Activated naive CD4-positive, alpha-beta T cell treated with anti-CD3 and anti-CD28 coated beads, Interleukin-2, amount 50 U/mL, for 24 hours (primary cell): ENCODE data around the gene LCA5.

Source experiments
- H3K27ac Mint-ChIP-seq: one replicate; pipeline ENCODE4 v1.8.0; 2021; ENCODE audit warnings: mild to moderate bottlenecking, mixed read lengths
- H3K27me3 Mint-ChIP-seq: one replicate; pipeline ENCODE4 v1.8.0; 2021; ENCODE audit warnings: mixed read lengths
- H3K36me3 Mint-ChIP-seq: one replicate; pipeline ENCODE4 v1.8.0; 2021; ENCODE audit warnings: mixed read lengths
- H3K4me1 Mint-ChIP-seq: one replicate; pipeline ENCODE4 v1.8.0; 2021; ENCODE audit warnings: mixed read lengths
- H3K4me3 Mint-ChIP-seq: one replicate; pipeline ENCODE4 v1.8.0; 2021; ENCODE audit warnings: mild to moderate bottlenecking, mixed read lengths
- H3K9me3 Mint-ChIP-seq: one replicate; pipeline ENCODE4 v1.8.0; 2021; ENCODE audit warnings: mixed read lengths

The LCA5 gene

GRCh38 chr6:79512014-79512413 is 25.2 kb downstream of the LCA5 start:
- H3K36me3 Mint-ChIP-seq: no peaks in the 10 kb centered on the region
- no peak overlapping the region for H3K27ac Mint-ChIP-seq
- H3K9me3 Mint-ChIP-seq: no peaks in the 10 kb centered on the region
- no peak overlapping the region for H3K4me3 Mint-ChIP-seq
- H3K27me3 Mint-ChIP-seq: no peaks in the 10 kb centered on the region
- no peaks in the 10 kb centered on the region for H3K4me1 Mint-ChIP-seq

- Mint-ChIP-seq H3K4me1 (no peaks in the 10 kb centered on the region), H3K4me3 (no peak overlapping the region), H3K9me3 (no peaks in the 10 kb centered on the region)
Measured at GRCh38 chr6:79510707-79511106, 26.5 kb downstream of the LCA5 start.

GRCh38 chr6:79506251-79506650 is 31.0 kb downstream of the LCA5 start:
- H3K4me1 Mint-ChIP-seq: no peaks in the 10 kb centered on the region
- H3K27me3 Mint-ChIP-seq: no peaks in the 10 kb centered on the region
- H3K36me3 Mint-ChIP-seq: no peaks in the 10 kb centered on the region
- H3K4me3 Mint-ChIP-seq: no peak overlapping the region
- H3K27ac Mint-ChIP-seq: no peak overlapping the region
- no peaks in the 10 kb centered on the region for H3K9me3 Mint-ChIP-seq

More at GRCh38 chr6:79510707-79511106, 26.5 kb downstream of the LCA5 start:
- Mint-ChIP-seq H3K27ac (no peak overlapping the region), H3K36me3 (no peaks in the 10 kb centered on the region), H3K27me3 (no peaks in the 10 kb centered on the region)

- no peaks in the 10 kb centered on the region for H3K4me1 Mint-ChIP-seq
- no peaks in the 10 kb centered on the region for H3K36me3 Mint-ChIP-seq
- no peak overlapping the region for H3K4me3 Mint-ChIP-seq
- H3K9me3 Mint-ChIP-seq: no peaks in the 10 kb centered on the region
- H3K27ac Mint-ChIP-seq: no peak overlapping the region
- no peaks in the 10 kb centered on the region for H3K27me3 Mint-ChIP-seq
Measured at GRCh38 chr6:79504372-79504771, 32.9 kb downstream of the LCA5 start.

GRCh38 chr6:79498842-79499241 is 38.4 kb downstream of the LCA5 start:
- no peaks in the 10 kb centered on the region for H3K4me1 Mint-ChIP-seq
- no peaks in the 10 kb centered on the region for H3K9me3 Mint-ChIP-seq
- H3K27me3 Mint-ChIP-seq: peaks cover 1% of the 10 kb centered on the region
- H3K36me3 Mint-ChIP-seq: no peaks in the 10 kb centered on the region
- no peak overlapping the region for H3K27ac Mint-ChIP-seq
- H3K4me3 Mint-ChIP-seq: no peak overlapping the region

GRCh38 chr6:79495246-79495645 is 42.0 kb downstream of the LCA5 start:
- H3K27ac Mint-ChIP-seq: no peak overlapping the region
- no peaks in the 10 kb centered on the region for H3K9me3 Mint-ChIP-seq
- no peaks in the 10 kb centered on the region for H3K36me3 Mint-ChIP-seq
- no peaks in the 10 kb centered on the region for H3K4me1 Mint-ChIP-seq
- no peak overlapping the region for H3K4me3 Mint-ChIP-seq
- peaks cover 1% of the 10 kb centered on the region for H3K27me3 Mint-ChIP-seq

GRCh38 chr6:79494841-79495240 is 42.4 kb downstream of the LCA5 start:
- H3K4me3 Mint-ChIP-seq: no peak overlapping the region
- H3K36me3 Mint-ChIP-seq: no peaks in the 10 kb centered on the region
- H3K9me3 Mint-ChIP-seq: no peaks in the 10 kb centered on the region
- H3K27me3 Mint-ChIP-seq: peaks cover 1% of the 10 kb centered on the region
- no peaks in the 10 kb centered on the region for H3K4me1 Mint-ChIP-seq
- H3K27ac Mint-ChIP-seq: no peak overlapping the region

GRCh38 chr6:79470728-79471127 is 66.5 kb downstream of the LCA5 start:
- Mint-ChIP-seq H3K27me3 (peaks cover 6% of the 10 kb centered on the region), H3K4me1 (no peaks in the 10 kb centered on the region), H3K4me3 (no peak overlapping the region), H3K27ac (no peak overlapping the region), H3K9me3 (no peaks in the 10 kb centered on the region), H3K36me3 (no peaks in the 10 kb centered on the region)

- Mint-ChIP-seq H3K9me3 (no peaks in the 10 kb centered on the region), H3K27me3 (peaks cover 8% of the 10 kb centered on the region), H3K27ac (no peak overlapping the region), H3K4me3 (no peak overlapping the region), H3K4me1 (no peaks in the 10 kb centered on the region), H3K36me3 (no peaks in the 10 kb centered on the region)
Measured at GRCh38 chr6:79469376-79470246, 67.6 kb downstream of the LCA5 start.

GRCh38 chr6:79468587-79468986 is 68.6 kb downstream of the LCA5 start:
- H3K4me3 Mint-ChIP-seq: no peak overlapping the region
- no peak overlapping the region for H3K27ac Mint-ChIP-seq
- peaks cover 8% of the 10 kb centered on the region for H3K27me3 Mint-ChIP-seq
- no peaks in the 10 kb centered on the region for H3K36me3 Mint-ChIP-seq
- H3K4me1 Mint-ChIP-seq: no peaks in the 10 kb centered on the region
- no peaks in the 10 kb centered on the region for H3K9me3 Mint-ChIP-seq

GRCh38 chr6:79468116-79468515 is 69.1 kb downstream of the LCA5 start:
- Mint-ChIP-seq H3K9me3 (no peaks in the 10 kb centered on the region), H3K27me3 (peaks cover 8% of the 10 kb centered on the region), H3K36me3 (no peaks in the 10 kb centered on the region), H3K27ac (no peak overlapping the region), H3K4me1 (no peaks in the 10 kb centered on the region), H3K4me3 (no peak overlapping the region)

- Mint-ChIP-seq H3K27ac (no peak overlapping the region), H3K9me3 (no peaks in the 10 kb centered on the region), H3K4me3 (no peak overlapping the region), H3K36me3 (no peaks in the 10 kb centered on the region), H3K27me3 (peaks cover 8% of the 10 kb centered on the region), H3K4me1 (no peaks in the 10 kb centered on the region)
Measured at GRCh38 chr6:79467716-79468115, 69.5 kb downstream of the LCA5 start.

- Mint-ChIP-seq H3K27ac (no peak overlapping the region), H3K36me3 (no peaks in the 10 kb centered on the region)
Measured at GRCh38 chr6:79466207-79466834, 70.9 kb downstream of the LCA5 start.

GRCh38 chr6:79465381-79465780 is 71.8 kb downstream of the LCA5 start:
- H3K9me3 Mint-ChIP-seq: no peaks in the 10 kb centered on the region

More at GRCh38 chr6:79466207-79466834, 70.9 kb downstream of the LCA5 start:
- no peaks in the 10 kb centered on the region for H3K9me3 Mint-ChIP-seq
- H3K4me1 Mint-ChIP-seq: no peaks in the 10 kb centered on the region
- no peak overlapping the region for H3K4me3 Mint-ChIP-seq
- peaks cover 10% of the 10 kb centered on the region for H3K27me3 Mint-ChIP-seq

GRCh38 chr6:79463621-79464050 is 73.6 kb downstream of the LCA5 start:
- Mint-ChIP-seq H3K4me1 (no peaks in the 10 kb centered on the region), H3K27ac (no peak overlapping the region), H3K27me3 (peaks cover 11% of the 10 kb centered on the region), H3K36me3 (no peaks in the 10 kb centered on the region), H3K4me3 (no peak overlapping the region), H3K9me3 (no peaks in the 10 kb centered on the region)

More at GRCh38 chr6:79465381-79465780, 71.8 kb downstream of the LCA5 start:
- Mint-ChIP-seq H3K36me3 (no peaks in the 10 kb centered on the region), H3K27ac (no peak overlapping the region), H3K4me1 (no peaks in the 10 kb centered on the region), H3K27me3 (peaks cover 12% of the 10 kb centered on the region), H3K4me3 (no peak overlapping the region)

GRCh38 chr6:79461205-79461604 is 76.0 kb downstream of the LCA5 start:
- Mint-ChIP-seq H3K27ac (no peak overlapping the region), H3K27me3 (peaks cover 9% of the 10 kb centered on the region), H3K9me3 (no peaks in the 10 kb centered on the region), H3K36me3 (no peaks in the 10 kb centered on the region), H3K4me3 (no peak overlapping the region), H3K4me1 (no peaks in the 10 kb centered on the region)
